ENCODE results near the gene C9orf57. TPM values are rescaled to one million over a fixed set of nuclear protein-coding genes. Genes with fewer than 3 reads are reported as not detected.
"Not testable (repeated sequence)": the region's sequence is repeated elsewhere in the genome, so short reads cannot be mapped to it uniquely, and the experiment has no call there.

C9orf57 gene
- not detected for total RNA-seq

DNA sequence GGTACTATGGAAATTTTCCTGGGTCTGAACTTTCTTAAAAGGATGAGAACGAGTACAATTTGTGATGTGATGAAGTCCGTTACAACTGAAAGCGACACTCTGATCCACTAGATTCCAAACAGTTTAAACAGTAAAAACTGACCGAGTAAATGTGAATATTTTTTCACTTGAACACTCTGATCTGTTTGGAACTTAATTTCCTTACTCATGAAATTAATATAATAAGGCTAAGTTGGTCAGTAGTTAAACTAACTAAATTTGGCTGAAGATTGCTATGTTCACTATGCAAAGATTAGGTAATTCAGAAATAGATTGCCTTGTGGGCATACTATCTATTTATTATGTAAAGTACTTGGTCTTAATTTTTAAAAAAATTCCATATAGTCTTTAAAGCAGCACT lies at the start of gene C9orf57:
TSS of gene C9orf57 (minus strand) at position 101 of the 400 bp plus-strand sequence. CDS start 1,282 bp downstream, outside the sequence.
- DNase-seq (ENCODE audit: low read depth in 2 of 3, low spot score in 2 of 3) = no peak

DNA sequence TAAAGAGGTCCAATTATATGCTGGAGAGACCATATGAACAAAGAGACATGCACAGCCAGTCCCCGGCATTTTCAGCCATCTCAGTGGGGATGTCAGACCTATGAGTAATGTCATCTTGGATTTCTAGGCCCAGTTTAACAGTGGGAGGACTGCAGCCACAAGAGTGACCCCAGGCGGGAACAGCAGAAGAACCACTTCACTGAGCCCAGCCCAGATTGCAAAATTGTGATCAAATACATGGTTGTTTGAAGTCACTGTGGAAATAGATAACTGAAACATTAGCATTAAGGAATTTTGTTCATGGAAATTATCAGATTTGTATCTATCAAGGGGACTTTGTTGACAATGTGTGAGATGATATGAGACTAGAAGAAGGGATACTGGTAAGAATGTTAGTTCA lies 42.1 kb upstream of the C9orf57 start:
- DNase-seq (ENCODE audit: low read depth in 2 of 3, low spot score in 2 of 3) = no peak

DNA sequence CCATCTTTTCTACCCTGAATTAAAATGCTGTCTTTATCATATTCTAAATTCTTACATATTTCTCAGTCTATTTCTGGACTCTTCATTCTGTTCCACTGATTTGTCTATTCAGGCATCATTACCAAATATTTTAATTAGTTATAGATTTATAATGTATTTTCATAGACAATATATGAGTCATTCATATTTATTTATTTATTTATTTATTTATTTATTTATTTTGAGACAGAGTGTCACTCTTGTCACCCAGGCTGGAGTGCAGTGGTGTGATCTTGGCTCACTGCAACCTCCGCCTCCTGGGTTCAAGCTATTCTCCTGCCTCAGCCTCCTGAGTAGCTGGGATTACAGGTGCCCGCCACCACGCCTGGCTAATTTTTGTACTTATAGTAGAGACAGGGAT lies 35.1 kb upstream of the C9orf57 start:
- not testable (repeated sequence) for DNase-seq (ENCODE audit: low read depth in 2 of 3, low spot score in 2 of 3)

GRCh38 chr9:72092820-72093219 lies 32.4 kb upstream of the C9orf57 start:
- no peak for DNase-seq (ENCODE audit: low read depth in 2 of 3, low spot score in 2 of 3)

DNA sequence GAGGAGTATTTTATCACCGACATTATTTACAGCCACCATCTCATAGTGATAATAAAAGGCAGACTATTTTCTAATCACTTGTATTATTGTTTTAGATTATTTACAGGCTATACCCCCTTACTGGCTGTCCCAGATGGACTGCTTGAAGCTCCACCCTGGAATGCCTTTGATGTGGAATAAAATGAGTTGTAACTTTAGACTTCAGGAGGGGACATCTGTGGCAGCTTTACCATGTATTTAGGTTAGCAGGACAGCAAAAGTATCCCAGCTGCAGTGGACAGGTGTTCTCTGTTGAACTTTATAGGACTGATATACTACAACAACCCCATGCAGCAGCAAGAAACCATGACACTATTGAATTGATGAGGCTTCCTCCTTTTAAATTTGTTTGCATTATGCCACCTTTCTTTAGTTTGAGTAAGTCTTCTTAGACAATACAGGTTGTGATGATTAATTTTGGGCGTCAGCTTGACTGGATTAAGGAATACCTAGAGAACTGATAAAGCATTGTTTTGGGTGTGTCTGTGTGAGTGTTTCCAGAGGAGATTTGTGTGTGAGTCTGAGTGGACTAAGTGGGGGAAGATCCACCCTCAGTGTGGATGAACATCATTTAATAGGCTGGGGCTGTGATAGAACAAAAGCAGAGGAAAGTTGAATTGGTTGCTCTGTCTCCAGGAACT lies 29.2 kb upstream of the C9orf57 start:
- no peak for DNase-seq (ENCODE audit: low read depth in 2 of 3, low spot score in 2 of 3)

- DNase-seq (ENCODE audit: low read depth in 2 of 3, low spot score in 2 of 3) = no peak
Measured at GRCh38 chr9:72082536-72082935, 22.1 kb upstream of the C9orf57 start.

DNA sequence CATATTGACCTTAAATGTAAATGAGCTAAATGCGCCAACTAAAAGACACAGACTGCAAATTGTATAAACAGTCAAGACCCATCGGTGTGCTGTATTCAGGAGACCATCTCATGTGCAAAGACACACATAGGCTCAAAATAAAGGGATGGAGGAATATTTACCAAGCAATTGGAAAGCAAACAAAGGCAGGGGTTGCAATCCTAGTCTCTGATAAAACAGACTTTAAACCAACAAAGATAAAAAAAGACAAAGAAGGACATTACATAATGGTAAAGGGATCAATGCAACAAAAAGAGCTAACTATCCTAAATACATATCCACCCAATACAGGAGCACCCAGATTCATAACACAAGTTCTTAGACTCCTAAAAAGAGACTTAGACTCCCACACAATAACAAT lies 14.3 kb upstream of the C9orf57 start:
- not testable (repeated sequence) for DNase-seq (ENCODE audit: low read depth in 2 of 3, low spot score in 2 of 3)

DNA sequence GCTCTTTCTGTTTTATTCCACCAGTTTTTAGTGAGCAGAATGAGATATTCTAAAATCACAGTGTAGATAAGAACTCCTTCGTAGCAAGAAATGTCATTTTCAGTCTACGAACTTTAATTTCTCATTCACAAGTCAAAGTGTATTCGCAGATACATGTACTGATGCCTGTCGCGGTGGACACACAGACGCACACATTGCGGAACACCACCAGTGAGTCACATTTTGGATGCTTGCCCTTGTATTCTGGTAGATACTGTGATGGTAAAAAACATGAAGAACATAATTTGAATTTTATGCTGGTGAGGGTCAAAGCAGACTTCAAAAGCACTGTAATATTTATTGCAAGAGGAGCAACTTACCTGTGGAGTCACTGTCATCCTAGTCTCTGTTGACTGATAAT lies 4.7 kb upstream of the C9orf57 start:
- DNase-seq (ENCODE audit: low read depth in 2 of 3, low spot score in 2 of 3) = no peak

GRCh38 chr9:72052122-72052521 lies 8.3 kb downstream of the C9orf57 start:
- no peak for DNase-seq (ENCODE audit: low read depth in 2 of 3, low spot score in 2 of 3)

- DNase-seq (ENCODE audit: low read depth in 2 of 3, low spot score in 2 of 3) = no peak
Measured at GRCh38 chr9:72048850-72049249, 11.6 kb downstream of the C9orf57 start.

DNA sequence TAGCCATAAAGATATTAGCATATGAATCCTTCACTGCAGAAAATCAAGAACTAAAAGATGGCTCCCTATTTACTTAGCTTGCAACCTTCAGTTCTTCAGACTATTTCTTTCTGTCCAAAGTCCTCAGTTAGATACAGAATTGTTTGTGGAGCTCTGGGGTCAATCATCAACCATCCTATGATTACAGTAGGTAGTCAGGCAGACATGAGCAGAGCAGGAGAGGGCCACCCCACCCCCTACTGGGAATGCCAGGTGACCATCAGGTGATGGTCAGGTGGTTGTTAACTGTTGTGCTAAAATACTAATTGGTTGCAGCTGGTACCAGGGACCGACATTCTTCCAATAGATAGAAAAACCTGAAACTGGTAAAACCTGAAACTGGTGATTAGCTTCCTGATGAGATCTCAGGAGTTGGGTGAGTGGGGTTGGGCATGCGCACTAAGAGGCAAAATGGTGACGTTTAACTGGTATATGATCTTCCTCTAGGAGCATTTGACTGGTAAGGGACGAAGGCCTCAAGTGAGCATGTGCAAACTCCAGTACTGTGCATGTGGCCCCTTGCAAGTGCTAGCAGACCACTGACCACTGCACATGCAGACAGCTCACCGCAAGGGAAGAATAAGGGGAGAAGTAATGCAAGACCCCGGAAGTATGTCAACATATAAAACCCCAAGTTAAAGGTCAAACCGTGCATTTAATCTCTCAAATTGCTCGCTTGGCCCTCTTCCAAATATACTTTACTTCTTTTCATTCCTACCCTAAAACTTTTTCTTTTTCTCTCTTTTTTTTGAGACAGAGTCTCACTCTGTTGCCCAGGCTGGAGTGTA lies 13.6 kb downstream of the C9orf57 start:
- no peak for DNase-seq (ENCODE audit: low read depth in 2 of 3, low spot score in 2 of 3)

DNA sequence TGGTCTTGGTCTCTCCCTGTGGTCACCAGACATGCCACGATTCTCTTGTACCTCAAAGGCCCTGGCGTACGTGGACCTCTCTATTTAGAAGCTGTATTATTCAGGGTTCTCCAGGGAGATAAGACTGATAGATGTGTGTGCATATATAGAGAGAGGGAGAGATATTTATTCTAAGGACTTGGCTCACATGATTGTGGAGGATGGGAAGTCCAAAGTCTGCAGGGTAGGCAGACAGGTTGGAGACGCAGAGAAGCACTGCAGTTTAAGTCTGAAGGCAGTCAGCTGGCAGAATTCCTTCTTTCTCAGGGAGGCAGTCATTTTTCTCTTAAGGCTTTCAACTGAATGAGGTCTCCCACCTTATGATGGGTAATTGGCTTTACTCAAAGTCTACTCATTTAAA lies 16.3 kb downstream of the C9orf57 start:
- no peak for DNase-seq (ENCODE audit: low read depth in 2 of 3, low spot score in 2 of 3)

- DNase-seq (ENCODE audit: low read depth in 2 of 3, low spot score in 2 of 3) = no peak
Measured at GRCh38 chr9:72043576-72043975, 16.8 kb downstream of the C9orf57 start.

GRCh38 chr9:72042928-72043327 lies 17.5 kb downstream of the C9orf57 start:
- DNase-seq (ENCODE audit: low read depth in 2 of 3, low spot score in 2 of 3) = no peak

- peak in 2 of 3 donors; percentile 62 to 83 for DNase-seq (ENCODE audit: low read depth in 2 of 3, low spot score in 2 of 3)
Measured at GRCh38 chr9:72041775-72042194, 18.6 kb downstream of the C9orf57 start.

DNA sequence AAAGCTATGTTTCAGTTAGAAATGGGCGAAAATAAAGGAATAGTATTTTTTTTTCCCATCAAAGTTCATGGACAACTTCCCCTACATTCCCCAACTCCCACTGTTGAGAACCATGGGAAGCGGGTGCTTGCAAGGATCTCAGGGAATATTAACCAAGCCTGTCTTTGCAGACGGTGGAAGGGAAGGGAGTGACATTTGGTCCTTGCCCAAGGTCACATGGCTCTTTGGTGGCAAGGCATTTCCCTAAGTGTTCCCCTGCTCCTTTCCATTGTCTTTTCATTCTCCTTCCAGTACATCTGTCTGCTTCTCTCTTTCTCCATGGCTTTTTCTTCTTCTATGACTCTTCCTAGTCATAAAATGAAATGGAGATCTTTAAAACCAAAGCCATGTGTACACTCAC lies 19.0 kb downstream of the C9orf57 start:
- no peak for DNase-seq (ENCODE audit: low read depth in 2 of 3, low spot score in 2 of 3)

DNA sequence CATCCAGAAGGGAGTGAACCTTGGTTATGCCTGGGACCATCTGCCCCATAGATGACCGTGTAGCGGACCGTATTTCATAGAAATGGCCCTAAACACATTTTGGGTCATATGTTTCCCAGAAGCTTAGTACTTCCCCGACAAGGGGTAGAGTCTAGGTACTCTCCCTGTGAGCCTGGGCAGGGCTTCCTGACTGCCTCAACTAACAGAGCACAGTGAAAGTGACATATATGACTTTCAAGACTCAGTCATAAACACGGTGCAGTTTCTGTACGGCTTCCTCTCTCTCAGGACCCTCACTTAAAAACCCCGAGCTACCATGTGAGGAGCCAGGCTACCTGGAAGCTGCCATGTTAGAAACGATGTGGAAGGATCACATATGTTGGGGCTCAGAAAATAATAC lies 20.9 kb downstream of the C9orf57 start:
- DNase-seq (ENCODE audit: low read depth in 2 of 3, low spot score in 2 of 3) = no peak

- DNase-seq (ENCODE audit: low read depth in 2 of 3, low spot score in 2 of 3) = peak; percentile 21 to 79 (median 51)
Measured at GRCh38 chr9:72038890-72039410, 21.5 kb downstream of the C9orf57 start.

- no peak for DNase-seq (ENCODE audit: low read depth in 2 of 3, low spot score in 2 of 3)
Measured at GRCh38 chr9:72038408-72038807, 22.0 kb downstream of the C9orf57 start.

DNA sequence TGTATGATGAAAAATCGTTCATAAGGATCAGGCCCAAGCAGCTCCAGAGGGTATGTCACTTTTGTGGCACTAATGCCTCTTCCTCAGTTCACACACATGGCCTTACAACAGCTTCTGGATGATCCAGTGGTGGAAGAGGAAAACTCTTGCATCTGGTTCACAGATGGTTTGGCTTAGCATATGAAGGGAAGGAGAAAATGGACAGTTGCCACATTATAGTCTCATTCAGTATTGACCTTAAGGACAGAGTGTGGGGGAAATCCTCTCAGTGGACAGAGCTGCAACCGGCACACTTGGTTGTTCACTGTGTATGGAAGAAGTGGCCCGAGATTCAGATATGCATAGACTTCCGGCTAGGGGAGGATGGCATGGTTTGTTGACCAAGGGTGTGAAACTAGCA lies 22.8 kb downstream of the C9orf57 start:
- no peak for DNase-seq (ENCODE audit: low read depth in 2 of 3, low spot score in 2 of 3)

DNA sequence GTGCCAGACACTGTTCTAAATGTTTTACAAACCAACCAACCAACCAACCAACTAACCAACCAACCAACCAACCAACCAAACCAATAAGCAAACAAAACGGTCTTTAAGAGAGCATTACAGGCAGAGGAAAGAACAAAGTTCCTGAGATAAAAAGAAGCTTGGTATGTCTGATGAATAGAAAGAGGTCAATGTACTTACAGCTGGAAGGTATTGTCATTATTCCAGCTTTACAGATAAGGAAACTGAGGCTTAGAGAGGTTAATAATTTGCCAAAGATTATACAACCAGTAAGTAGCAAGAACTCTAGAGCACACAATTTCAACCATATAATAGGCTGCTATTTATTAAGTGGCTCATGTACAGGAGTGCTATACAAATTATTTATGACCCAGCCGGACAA lies 29.6 kb downstream of the C9orf57 start:
- no peak for DNase-seq (ENCODE audit: low read depth in 2 of 3, low spot score in 2 of 3)

DNA sequence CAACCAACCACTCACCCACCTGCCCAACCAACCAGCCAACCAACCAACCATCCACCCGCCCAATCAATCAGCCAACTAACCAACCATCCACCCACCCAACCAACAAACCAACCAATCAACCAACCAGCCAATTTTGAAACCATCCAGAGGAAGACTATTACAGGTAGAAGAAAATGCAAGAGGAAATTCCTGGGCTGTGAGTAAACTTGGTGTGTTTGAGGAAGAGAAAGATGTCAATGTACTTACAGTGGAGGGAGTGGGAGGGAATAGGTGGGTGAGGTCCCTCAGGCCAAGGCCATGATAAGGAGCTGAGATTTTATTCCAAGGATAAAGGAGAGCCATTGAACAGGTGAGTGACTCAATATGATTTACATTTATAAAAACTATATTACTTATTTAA lies 30.4 kb downstream of the C9orf57 start:
- no peak for DNase-seq (ENCODE audit: low read depth in 2 of 3, low spot score in 2 of 3)

Measured in hematopoietic multipotent progenitor cell (in vitro differentiated cells).